GM12878 (cell line): ENCODE data around the gene TRIM46.

ENCODE experiments used
- TF ChIP-seq, protein P1 (sequence below): fragments of 450-650 bp; IDR thresholded peaks from 2 replicates; pipeline ENCODE4 v1.6.1; 2017; ENCODE audit warnings: mild to moderate bottlenecking, low read depth, inconsistent platforms; ENCODE audit not compliant: poor library complexity, severe bottlenecking
- TF ChIP-seq, protein P2 (sequence below): fragments of 450-650 bp; IDR thresholded peaks from 2 replicates; pipeline ENCODE4 v1.6.1; 2017; ENCODE audit warnings: mild to moderate bottlenecking

DNA sequence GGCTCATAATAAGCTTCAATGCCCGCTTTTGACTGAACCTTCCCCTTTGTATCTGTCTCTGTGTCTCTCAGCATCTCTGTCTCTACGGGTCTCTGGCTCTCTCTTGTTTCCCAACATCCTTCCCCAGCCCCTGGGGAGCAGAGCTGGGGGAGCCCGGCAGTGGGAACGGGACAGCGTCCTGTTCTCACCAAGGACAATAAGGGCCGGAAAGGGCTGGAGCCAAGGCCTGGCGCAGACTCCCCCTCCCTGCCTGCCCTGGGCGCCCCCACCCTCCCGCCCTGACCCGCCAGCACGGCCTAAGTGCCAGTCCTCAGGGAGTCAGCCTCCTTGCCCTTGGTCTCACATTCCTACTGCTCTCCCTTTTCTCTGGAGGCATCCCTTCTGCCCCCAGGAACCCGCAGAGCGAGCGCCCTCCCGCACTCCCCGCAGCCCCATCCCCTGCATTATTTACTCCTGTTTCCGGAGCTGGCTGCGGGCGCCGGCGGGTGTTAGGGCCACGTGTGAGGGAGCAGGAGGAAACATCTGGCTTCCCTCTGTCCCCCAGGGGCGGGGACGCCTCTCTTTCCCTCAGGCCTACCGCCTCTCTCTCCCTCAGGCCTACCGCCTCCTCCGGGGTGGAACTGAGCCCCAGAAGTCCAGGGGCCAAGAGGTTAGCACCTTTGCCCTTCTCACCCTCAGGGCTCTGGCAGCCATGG, 7.0 kb upstream of the TRIM46 start:
- TF ChIP-seq, protein P1, sequence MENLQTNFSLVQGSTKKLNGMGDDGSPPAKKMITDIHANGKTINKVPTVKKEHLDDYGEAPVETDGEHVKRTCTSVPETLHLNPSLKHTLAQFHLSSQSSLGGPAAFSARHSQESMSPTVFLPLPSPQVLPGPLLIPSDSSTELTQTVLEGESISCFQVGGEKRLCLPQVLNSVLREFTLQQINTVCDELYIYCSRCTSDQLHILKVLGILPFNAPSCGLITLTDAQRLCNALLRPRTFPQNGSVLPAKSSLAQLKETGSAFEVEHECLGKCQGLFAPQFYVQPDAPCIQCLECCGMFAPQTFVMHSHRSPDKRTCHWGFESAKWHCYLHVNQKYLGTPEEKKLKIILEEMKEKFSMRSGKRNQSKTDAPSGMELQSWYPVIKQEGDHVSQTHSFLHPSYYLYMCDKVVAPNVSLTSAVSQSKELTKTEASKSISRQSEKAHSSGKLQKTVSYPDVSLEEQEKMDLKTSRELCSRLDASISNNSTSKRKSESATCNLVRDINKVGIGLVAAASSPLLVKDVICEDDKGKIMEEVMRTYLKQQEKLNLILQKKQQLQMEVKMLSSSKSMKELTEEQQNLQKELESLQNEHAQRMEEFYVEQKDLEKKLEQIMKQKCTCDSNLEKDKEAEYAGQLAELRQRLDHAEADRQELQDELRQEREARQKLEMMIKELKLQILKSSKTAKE: no peak
- TF ChIP-seq, protein P2, sequence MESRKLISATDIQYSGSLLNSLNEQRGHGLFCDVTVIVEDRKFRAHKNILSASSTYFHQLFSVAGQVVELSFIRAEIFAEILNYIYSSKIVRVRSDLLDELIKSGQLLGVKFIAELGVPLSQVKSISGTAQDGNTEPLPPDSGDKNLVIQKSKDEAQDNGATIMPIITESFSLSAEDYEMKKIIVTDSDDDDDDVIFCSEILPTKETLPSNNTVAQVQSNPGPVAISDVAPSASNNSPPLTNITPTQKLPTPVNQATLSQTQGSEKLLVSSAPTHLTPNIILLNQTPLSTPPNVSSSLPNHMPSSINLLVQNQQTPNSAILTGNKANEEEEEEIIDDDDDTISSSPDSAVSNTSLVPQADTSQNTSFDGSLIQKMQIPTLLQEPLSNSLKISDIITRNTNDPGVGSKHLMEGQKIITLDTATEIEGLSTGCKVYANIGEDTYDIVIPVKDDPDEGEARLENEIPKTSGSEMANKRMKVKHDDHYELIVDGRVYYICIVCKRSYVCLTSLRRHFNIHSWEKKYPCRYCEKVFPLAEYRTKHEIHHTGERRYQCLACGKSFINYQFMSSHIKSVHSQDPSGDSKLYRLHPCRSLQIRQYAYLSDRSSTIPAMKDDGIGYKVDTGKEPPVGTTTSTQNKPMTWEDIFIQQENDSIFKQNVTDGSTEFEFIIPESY: no peak
